Measurements from ENCODE around the gene INSYN2B.

GRCh38 chr5:169920474-169920873, 59.8 kb downstream of the INSYN2B start:
- TF ChIP-seq CTCF (conservative IDR thresholded peaks at IDR 0.05; ENCODE audit: low read depth, low read length) (no peak), EZH2 (IDR thresholded peaks at IDR 0.05; ENCODE audit: borderline replicate concordance, low read depth, low read length, poor library complexity, severe bottlenecking) (no peak)

Data from A673 (cell line).